ENCODE data around the gene NPY4R2.
A peak's percentile ranks its signal among the peaks of the same experiment; 100 is the strongest.
"Not testable (repeated sequence)": the region's sequence is repeated elsewhere in the genome, so short reads cannot be mapped to it uniquely, and the experiment has no call there.

The NPY4R2 gene

GRCh38 chr10:47936772-47937228 is 18.3 kb downstream of the NPY4R2 start:
- DNase-seq, result peak; percentile 13

- DNase-seq, result not testable (repeated sequence)
Observed at GRCh38 chr10:47937634-47938033, 19.2 kb downstream of the NPY4R2 start.

GRCh38 chr10:47940821-47941220 is 22.4 kb downstream of the NPY4R2 start:
- not testable (repeated sequence) for DNase-seq

- not testable (repeated sequence) for DNase-seq
Observed at GRCh38 chr10:47941379-47941778, 22.9 kb downstream of the NPY4R2 start.

- DNase-seq, result peak; percentile 29
Observed at GRCh38 chr10:47942351-47943019, 24.0 kb downstream of the NPY4R2 start.

GRCh38 chr10:47943328-47943727 is 24.9 kb downstream of the NPY4R2 start:
- not testable (repeated sequence) for DNase-seq

GRCh38 chr10:47947424-47947823 is 29.0 kb downstream of the NPY4R2 start:
- not testable (repeated sequence) for DNase-seq

- DNase-seq, result not testable (repeated sequence)
Observed at GRCh38 chr10:47957158-47957557, 38.7 kb downstream of the NPY4R2 start.

GRCh38 chr10:47959677-47960076 is 41.2 kb downstream of the NPY4R2 start:
- DNase-seq, result not testable (repeated sequence)

- DNase-seq, result not testable (repeated sequence)
Observed at GRCh38 chr10:47960699-47961098, 42.2 kb downstream of the NPY4R2 start.

GRCh38 chr10:47962785-47963184 is 44.3 kb downstream of the NPY4R2 start:
- not testable (repeated sequence) for DNase-seq

GRCh38 chr10:47964280-47965063 is 46.0 kb downstream of the NPY4R2 start:
- DNase-seq, result not testable (repeated sequence)

GRCh38 chr10:47968988-47969387 is 50.5 kb downstream of the NPY4R2 start:
- not testable (repeated sequence) for DNase-seq

- not testable (repeated sequence) for DNase-seq
Observed at GRCh38 chr10:47970047-47970446, 51.6 kb downstream of the NPY4R2 start.

- not testable (repeated sequence) for DNase-seq
Observed at GRCh38 chr10:47971598-47971997, 53.1 kb downstream of the NPY4R2 start.

GRCh38 chr10:47972077-47972476 is 53.6 kb downstream of the NPY4R2 start:
- DNase-seq, result not testable (repeated sequence)

All from islet precursor cell (in vitro differentiated cells).